Measurements from ENCODE around the gene BCL6B.

DNA sequence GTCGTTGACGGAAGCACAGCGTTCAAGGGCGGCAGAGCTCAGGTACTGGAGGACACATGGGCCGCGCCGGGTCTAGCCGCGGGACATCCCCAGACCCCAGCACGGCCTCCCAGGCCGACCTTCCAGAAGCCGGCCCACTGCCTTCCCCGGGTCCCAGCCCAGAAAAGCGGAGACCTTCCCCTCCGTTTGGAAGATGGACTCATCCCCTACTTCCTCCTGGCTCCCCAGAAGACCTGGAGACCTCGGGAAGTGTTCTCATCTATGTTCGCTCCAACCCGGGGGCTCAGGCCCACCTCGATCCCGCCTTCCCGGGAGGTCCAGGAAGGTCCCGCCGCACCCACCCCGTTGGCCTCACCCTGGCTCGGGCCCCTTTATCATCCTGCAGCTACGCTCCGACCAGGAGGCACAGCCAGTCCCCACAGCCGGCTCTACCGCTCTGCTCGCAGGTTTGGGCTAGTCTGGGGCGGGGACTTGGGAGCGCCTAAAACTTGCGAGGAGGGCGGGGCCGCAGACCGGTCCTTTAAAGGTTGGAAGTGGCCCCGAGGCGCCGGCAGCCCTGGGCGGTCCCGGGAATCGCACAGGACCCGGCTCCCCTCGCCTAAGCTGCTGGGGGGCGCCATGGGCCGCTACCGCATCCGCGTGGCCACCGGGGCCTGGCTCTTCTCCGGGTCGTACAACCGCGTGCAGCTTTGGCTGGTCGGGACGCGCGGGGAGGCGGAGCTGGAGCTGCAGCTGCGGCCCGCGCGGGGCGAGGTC, 27.2 kb upstream of the BCL6B start, which contains the start of gene ALOX12:
- TF ChIP-seq, protein P1, sequence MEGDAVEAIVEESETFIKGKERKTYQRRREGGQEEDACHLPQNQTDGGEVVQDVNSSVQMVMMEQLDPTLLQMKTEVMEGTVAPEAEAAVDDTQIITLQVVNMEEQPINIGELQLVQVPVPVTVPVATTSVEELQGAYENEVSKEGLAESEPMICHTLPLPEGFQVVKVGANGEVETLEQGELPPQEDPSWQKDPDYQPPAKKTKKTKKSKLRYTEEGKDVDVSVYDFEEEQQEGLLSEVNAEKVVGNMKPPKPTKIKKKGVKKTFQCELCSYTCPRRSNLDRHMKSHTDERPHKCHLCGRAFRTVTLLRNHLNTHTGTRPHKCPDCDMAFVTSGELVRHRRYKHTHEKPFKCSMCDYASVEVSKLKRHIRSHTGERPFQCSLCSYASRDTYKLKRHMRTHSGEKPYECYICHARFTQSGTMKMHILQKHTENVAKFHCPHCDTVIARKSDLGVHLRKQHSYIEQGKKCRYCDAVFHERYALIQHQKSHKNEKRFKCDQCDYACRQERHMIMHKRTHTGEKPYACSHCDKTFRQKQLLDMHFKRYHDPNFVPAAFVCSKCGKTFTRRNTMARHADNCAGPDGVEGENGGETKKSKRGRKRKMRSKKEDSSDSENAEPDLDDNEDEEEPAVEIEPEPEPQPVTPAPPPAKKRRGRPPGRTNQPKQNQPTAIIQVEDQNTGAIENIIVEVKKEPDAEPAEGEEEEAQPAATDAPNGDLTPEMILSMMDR (conservative IDR thresholded peaks at IDR 0.05; ENCODE audit: low read length), result no peak
- no peak for TF ChIP-seq EZH2phosphoT487 (IDR thresholded peaks at IDR 0.05; ENCODE audit: borderline replicate concordance)
